Urothelium cell line (cell line): ENCODE results near the gene EMC1.
A peak's percentile ranks its signal among the peaks of the same experiment; 100 is the strongest.
"Not testable (repeated sequence)": the region's sequence is repeated elsewhere in the genome, so short reads cannot be mapped to it uniquely, and the experiment has no call there.

ENCODE experiments used
- DNase-seq: peaks from one replicate; pipeline ENCODE4 v3.0.0; 2011; ENCODE audit warnings: low spot score, mixed read lengths
- FAIRE-seq: peaks from 2 replicates; lab custom pipeline; 2011; peaks lifted over from hg19 to GRCh38; lab: Jason Lieb, UNC

The EMC1 gene

DNA sequence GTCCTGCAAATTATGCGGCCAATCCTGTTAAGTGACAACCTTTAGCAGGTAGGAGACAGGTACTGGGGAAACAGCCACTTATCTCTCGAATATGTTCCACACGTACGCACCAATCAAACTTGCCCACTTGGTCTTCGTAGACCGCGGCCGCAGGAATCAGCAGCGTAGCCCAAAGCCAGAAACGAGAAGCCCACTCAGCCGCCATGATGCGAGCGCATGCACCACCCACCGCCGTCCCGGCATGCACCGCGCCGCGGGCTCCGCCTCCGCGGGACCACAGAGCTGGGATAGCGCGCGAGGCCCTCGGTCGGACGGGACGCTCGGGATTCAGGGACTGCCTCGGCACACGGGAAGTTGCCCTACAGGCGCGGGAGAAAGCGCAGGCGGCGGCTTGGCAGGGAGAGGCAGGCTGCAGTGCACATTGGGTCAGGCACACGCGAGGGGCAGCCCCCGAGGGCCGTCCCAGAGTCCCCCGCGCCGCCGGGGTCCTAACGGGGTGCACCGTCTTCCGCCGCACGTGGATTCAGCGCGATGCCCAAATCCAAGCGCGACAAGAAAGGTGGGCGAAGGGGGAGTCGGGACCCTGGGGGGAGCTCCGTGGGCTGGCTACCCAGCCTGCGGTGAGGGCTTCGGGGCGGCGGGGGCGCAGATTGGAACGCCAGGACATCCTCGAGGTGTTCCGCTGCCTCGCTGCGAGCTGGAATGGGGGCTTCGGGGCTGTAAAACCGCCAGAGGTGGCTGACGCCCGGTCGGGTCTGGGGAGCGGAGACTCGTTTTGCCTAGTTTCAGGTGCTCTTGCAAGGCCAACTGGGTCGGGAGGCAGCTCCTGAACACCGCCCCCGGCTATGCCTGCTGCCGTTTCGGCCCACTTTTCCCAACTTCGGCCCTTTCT, at the start of gene EMC1, which contains the start of gene MRTO4:
Gene EMC1 (minus strand): TSS at position 220 of the 892 bp plus-strand sequence. CDS start 15 bp downstream, at position 205.
Gene MRTO4 (plus strand): TSS at position 501 of the 892 bp plus-strand sequence. CDS start 31 bp downstream, at position 532.
- DNase-seq = peak; percentile 94
- FAIRE-seq = no peak

DNA sequence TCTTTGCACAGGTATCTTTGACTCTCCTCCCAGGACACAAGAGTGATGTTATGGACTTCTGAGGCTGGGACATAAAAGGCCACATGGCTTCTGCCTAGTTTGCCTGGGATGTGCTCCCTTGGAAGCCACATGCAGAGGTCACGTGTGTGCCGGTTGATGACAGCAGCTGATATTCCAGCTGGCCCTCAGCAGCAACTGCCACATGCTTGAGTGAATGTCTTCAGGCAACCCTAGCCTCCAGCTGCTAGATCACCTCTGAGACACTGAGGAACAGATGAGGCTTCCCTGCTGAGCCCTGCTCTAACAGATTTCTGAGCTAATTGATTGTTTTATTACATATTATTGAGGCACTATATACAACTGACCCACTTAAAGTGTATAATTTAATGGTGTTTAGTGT, 48.9 kb upstream of the EMC1 start:
- DNase-seq (no peak), FAIRE-seq (no peak)

DNA sequence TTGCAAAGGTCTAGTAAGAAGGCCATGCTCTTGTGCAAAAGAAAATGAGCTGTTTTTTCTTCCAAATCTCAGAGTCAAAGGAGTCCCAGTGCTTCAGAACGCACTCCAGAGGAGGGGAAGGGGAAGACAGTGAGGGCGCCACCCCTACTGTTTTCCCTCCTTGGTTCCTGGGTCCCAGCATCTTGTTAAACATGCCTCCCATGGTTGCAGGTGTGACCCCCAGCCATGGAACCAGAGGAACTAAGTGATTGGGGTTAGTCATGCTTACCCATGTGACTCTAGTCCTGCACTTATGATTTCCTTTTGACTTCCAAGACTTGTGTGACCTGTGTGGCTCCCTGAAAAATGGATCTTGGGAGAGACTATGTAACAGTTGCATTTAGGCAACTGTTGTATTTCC, 43.3 kb upstream of the EMC1 start:
- FAIRE-seq (no peak), DNase-seq (no peak)

DNA sequence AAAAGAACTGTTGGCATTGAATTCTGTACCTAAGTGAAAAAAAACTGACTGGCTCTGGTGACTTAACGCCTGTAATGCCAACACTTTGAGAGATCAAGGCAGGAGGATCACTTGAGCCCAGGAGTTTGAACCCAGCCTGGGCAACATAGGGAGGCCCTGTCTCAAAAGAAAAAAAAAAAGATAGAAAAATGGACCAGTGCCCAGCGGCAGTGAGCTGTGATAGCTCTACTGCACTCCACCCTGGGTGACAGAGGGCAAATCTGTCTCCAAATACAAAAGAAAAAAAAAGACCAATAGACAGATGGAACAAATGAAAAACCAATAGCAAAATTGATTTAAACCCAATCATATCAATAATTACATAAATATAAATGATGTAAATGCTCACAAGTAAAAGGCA, 37.9 kb upstream of the EMC1 start:
- no peak for FAIRE-seq
- no peak for DNase-seq

DNA sequence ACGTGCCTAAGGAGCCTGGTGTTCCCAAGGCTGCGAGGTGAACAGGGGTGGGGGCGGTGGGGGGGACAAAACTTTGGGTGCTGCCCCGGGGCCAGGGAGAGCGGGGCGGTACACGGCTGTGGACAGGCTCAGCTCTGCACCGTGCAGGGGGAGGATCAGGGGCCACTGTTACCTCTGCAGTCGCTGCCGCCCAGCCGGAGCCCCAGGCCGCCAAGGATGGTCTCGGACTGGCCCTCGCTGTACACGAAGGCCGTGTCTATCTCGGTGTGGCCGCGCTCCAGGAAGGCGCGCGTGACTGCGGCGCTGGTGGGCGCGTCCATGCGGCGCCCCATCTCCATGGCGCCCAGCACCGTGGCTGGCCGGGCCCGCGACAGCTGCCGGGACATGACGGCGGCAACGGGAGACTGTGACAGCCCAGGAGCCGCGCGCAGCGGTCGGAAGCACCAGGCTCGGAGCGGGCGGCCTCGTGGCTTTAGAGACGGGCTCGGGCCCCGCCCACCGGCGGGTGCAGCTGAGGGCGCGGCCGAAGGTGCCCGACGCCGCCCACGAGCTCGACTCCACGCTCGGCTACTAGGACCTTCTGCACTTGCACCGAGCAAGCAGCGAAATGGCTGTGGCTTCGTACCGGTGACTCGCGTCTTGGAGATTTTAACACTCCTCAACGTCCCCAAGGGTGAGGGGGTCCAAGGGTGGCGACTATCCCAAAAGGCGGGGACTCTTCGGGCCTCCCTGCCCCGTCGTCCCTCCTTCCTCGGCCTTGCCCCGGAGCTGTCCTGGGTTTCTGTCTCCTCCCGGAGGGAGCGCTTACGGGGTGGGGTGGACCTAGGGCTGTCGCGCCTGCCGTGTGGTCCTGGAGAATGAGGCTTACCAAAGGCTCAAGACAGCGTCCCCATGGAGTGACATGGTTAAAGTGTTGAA, 37.3 kb upstream of the EMC1 start, which contains the start of gene AKR7A3:
Gene AKR7A3 (minus strand): TSS at position 447 of the 918 bp plus-strand sequence. CDS start 61 bp downstream, at position 386.
- not testable (repeated sequence) for FAIRE-seq

DNA sequence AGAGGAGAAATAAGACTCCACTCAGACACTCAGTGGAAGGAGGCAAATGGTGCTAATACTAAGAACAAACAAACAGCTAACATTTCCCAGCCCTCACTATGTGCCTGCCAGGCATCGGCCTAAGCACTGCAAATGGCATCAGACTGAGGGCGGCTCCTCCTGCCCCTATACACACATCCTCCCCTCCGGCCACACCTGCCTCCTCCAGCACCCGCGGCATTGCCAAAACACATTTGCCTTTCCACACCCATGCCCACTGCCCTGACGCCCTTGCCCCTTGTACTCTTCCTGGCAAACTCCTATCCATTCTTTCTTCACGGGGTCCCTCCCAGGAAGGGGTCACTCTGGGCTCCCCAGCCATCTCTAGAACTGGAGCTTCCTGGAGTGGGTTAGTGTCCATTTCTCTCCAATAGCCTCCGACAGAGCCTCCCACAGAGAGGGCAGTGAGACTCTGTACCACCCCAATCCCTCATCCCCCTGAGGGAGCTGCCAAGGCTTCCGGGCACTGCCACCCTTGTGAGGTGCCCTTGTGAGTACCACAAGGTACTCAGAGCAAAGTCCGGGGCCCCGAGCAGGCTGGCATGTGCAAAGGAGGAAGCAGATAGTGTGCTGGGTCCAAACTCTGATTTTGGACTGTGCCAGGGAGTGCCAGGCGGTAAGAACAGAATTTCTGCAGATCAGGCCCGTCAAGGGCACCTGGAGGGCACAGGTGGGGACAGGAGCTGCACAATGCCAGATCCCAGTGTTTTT, 36.3 kb upstream of the EMC1 start:
- DNase-seq (no peak), FAIRE-seq (no peak)

More for the DNA sequence above, 37.3 kb upstream of the EMC1 start, which contains the start of gene AKR7A3:
- DNase-seq = not testable (repeated sequence)

DNA sequence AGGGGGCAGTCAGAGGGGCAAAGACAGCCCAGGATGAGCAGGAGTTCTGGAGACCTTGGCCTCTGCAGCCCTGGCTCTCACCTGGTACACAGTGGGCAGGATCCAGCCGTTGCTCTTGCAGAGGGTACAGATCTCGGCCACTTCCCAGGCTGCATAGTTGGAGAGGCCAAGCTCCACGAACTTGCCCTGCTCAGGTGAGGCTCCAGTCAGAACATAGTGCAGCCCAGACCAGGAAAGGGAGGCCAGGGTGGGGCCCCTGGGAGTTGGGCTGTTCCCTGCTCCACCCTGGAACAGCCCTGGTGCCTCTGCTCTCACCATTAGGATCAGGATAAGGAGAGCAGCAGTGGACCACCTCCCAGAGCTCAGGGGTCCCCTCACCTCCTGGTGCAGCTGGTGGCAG, 34.5 kb upstream of the EMC1 start:
- FAIRE-seq = not testable (repeated sequence)

DNA sequence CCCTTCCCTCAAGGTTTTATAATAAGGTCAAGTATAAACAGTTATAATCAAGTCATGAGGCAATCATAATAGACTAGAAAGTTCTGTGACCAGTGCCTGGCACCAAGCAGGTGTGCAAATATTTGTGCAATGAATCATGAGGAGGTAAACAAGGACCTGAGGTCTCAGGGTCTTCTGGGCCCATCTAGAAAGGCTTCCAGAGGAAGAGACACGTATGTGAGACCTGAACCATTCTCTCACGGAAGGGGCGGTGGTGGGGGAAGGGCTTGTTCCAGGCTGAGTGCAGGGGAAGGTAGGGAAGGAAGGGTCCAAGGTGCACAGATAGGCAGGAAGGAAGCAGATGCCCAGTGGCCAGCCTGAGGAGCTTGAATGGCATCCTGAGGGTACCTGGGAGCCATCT, 34.0 kb upstream of the EMC1 start:
- FAIRE-seq, DNase-seq: not testable (repeated sequence)

More for the DNA sequence above, 34.5 kb upstream of the EMC1 start:
- DNase-seq = not testable (repeated sequence)

DNA sequence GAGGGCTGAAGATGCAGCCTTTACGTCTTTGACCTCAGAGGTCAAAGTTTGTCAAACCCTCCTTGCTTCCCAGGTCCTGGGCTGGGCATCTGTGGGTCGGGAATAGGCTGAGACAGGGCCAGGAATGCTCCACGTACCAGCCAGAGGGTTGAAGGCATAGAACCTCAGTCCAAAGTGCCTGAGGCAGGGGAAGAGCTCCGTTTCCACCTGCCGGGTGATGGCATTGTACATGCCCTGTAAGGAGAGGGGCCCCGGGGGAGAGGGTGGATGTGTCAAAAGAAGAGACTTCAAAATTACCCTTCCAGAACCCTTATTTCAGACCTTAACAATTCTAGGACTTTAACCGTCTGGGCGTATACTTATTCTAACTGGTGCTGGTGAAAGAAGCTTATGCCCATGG, 33.6 kb upstream of the EMC1 start:
- FAIRE-seq = no peak

DNA sequence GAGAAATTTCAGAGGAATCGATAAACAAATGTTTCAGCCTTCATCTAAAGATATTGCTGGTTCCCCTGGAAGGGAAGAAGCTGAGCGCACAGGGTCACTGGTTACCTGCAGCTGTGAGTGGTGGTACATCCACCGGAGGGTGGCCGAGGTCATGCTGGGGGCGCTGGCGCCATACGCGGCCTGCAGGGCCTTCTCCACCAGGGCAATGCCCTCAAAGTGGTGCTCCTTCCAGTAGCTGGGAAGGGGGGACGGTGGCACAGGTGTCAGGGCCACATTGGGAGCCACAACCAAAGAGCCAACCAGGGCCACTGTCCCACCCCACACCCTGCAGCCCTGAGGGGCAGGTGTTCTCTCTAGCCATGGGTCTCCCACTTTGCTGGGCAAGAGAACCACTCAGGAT, 32.6 kb upstream of the EMC1 start:
- no peak for FAIRE-seq
- no peak for DNase-seq

More for the DNA sequence above, 33.6 kb upstream of the EMC1 start:
- DNase-seq = no peak

DNA sequence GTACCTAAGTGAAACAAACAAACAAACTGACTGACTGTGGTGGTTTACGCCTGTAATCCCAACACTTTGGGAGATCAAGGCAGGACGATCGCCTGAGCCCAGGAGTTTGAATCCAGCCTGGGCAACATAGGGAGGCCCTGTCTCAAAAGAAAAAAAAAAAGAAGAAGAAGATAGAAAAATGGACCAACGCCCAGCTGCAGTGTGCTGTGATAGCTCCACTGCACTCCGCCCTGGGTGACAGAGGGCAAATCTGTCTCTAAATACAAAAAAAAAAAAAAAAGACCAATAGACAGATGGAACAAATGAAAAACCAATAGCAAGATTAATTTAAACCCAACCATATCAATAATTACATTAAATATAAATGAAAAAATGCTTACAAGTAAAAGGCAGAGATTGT, 23.3 kb upstream of the EMC1 start:
- FAIRE-seq = no peak

DNA sequence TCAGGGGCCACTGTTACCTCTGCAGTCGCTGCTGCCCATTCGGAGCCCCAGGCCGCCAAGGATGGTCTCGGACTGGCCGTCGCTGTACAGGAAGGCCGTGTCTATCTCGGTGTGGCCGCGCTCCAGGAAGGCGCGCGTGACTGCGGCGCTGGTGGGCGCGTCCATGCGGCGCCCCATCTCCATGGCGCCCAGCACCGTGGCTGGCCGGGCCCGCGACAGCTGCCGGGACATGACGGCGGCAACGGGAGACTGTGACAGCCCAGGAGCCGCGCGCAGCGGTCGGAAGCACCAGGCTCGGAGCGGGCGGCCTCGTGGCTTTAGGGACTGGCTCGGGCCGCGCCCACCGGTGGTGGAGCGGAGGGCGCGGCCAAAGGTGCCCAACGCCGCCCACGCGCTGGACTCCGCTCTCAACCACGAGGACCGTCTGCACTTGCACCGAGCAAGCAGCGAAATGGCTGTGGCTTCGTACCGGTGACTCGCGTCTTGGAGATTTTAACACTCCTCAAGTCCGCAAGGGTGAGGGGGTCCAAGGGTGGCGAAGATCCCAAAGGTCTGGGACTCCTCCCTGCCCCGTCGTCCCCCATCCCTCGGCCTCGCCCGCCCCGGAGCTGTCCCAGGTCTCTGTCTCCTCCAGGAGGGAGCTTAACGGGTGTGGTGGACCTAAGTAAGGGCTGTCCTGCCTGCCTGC, 22.7 kb upstream of the EMC1 start:
- not testable (repeated sequence) for FAIRE-seq, DNase-seq

More for the DNA sequence above, 23.3 kb upstream of the EMC1 start:
- DNase-seq = no peak

DNA sequence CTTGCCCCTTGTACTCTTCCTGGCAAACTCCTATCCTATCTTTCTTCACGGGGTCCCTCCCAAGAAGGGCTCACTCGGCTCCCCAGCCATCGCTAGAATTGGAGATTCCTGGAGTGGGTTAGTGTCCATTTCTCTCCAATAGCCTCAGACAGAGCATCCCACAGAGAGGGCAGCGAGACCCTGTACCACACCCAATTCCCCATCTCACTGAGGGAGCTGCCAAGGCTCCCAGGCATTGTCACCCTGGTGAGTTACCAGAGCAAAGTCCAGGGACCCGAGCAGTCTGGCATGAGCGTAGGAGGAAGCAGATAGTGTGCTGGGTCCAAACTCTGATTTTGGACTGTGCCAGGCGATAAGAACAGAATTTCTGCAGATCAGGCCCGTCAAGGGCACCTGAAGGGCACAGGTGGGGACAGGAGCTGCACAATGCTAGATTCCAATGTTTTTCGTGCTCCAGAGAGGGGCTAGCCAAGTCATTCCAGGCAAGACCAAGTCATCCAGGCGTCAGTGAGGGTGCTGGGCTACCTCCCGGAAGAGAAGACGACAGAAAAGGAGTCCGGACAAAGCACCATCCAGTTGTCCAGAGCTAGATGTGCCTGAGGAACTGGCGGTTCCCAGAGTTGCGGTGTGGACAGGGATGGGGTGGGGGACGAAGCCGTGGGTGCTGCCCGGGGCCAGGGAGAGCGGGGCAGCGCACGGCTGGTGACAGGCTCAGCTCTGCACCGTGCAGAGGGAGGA, 22.0 kb upstream of the EMC1 start:
- no peak for FAIRE-seq
- no peak for DNase-seq

DNA sequence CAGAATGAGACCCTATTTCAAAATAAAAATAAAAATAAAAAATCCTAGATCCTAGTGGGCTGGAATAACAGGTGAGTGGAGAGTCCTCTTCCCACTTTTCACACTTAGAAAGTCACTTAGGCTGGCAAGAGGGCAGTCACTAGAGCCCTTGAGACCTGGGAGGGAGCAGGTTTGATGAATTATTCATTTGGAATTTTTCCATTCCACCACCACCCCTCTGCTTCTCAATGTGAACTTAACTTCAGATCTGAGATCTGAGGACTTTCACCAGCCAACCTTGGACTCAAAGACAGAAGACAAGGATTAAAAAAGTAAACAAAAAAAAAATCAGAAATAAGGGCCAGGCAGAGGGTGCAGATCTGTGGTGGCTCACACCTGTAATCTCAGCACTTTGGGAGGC, 20.7 kb upstream of the EMC1 start:
- DNase-seq (no peak), FAIRE-seq (no peak)

DNA sequence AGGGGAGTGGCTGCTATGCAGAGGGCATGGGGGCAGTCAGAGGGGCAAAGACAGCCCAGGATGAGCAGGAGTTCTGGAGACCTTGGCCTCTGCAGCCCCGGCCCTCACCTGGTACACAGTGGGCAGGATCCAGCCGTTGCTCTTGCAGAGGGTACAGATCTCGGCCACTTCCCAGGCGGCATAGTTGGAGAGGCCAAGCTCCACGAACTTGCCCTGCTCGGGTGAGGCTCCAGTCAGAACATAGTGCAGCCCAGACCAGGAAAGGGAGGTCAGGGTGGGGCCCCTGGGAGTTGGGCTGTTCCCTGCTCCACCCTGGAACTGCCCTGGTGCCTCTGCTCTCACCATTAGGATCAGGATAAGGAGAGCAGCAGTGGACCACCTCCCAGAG, 19.0 kb upstream of the EMC1 start:
- DNase-seq, FAIRE-seq: not testable (repeated sequence)

DNA sequence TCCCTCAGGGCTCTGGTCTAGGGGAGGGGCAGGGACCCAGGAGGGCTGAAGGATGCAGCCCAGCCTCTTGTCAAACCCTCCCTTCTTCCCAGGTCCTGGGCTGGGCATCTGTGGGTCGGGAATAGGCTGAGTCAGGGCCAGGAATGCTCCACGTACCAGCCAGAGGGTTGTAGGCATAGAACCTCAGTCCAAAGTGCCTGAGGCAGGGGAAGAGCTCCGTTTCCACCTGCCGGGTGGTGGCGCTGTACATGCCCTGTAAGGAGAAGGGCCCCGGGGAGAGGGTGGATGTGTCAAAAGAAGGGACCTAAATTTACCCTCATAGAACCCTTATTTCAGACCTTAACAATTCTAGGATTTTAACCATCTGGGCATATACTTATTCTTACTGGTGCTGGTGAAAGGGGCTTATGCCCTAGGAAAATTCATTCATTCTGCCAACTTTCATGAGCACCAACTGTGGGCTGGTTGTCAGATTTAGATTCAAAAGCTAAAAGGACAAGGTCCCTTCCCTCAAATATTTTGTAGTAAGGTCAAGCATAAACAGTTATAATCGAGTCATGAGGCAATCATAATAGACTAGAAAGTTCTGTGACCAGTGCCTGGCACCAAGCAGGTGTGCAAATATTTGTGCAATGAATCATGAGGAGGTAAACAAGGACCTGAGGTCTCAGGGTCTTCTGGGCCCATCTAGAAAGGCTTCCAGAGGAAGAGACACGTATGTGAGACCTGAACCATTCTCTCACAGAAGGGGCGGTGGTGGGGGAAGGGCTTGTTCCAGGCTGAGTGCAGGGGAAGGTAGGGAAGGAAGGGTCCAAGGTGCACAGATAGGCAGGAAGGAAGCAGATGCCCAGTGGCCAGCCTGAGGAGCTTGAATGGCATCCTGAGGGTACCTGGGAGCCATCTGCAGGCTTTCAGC, 18.4 kb upstream of the EMC1 start:
- not testable (repeated sequence) for FAIRE-seq, DNase-seq

DNA sequence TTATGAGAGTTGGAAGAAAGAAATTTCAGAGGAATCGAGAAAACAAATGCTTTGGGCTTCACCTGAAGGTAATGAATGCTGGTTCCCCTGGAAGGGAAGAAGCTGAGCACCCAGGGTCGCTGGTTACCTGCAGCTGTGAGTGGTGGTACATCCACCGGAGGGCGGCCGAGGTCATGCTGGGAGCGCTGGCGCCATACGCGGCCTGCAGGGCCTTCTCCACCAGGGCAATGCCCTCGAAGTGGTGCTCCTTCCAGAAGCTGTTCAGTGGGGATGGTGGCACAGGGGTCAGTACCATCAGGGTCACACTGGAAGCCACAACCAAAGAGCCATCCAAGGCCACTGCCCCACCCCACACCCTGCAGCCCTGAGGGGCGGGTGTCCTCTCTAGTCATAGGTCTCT, 17.1 kb upstream of the EMC1 start:
- FAIRE-seq = no peak
- no peak for DNase-seq

DNA sequence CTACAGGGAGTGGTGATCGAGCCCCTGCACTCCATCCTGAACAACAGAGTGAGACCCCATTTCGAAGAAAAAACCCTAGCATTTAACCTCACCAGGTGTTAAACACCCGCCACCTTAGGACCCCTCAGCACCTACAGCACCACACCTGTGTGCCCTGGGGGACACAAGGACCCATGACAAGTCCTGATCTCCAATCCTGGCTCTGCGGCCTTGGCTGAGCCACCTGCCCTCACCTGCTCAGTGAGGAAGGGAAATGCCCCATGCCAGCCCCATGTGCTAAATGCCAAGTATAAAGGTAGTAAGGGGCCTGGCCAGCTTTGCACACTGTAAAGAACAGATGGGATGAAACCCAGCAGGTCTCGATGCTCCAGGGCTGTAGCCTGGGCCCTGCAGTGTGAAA, 11.4 kb upstream of the EMC1 start:
- DNase-seq (no peak), FAIRE-seq (no peak)
